Cardiac muscle cell (in vitro differentiated cells and primary cell): ENCODE measurements around the gene C3orf62. TPM values are rescaled to one million over a fixed set of nuclear protein-coding genes. Genes with fewer than 3 reads are reported as not detected.
"Not testable (repeated sequence)": the region's sequence is repeated elsewhere in the genome, so short reads cannot be mapped to it uniquely, and the experiment has no call there.

Experiments
- DNase-seq, 2 donors: peaks; one replicate each; pipeline versions ENCODE4 v3.0.0 to v3.0.0-alpha.2; 2010 to 2017; ENCODE audit warnings: low read depth in 1 of 2, low spot score in 1 of 2
- H3K27ac ChIP-seq: fragments of 200-600 bp; sonication (generic); 2 replicates; pipeline ENCODE4 v1.5.1; 2016
- H3K27me3 ChIP-seq: fragments of 200-600 bp; sonication (generic); 2 replicates; pipeline ENCODE4 v1.6.0; 2016; ENCODE audit warnings: control low read depth
- H3K36me3 ChIP-seq: fragments of 200-600 bp; sonication (generic); 2 replicates; pipeline ENCODE4 v1.5.1; 2016; ENCODE audit warnings: control low read depth
- H3K4me1 ChIP-seq: fragments of 200-600 bp; sonication (generic); 2 replicates; pipeline ENCODE4 v1.8.1; 2017; ENCODE audit warnings: low read depth, mild to moderate bottlenecking, mixed run types
- H3K4me3 ChIP-seq: fragments of 200-600 bp; sonication (generic); 2 replicates; pipeline ENCODE4 v1.5.1; 2016; ENCODE audit warnings: mild to moderate bottlenecking
- H3K9me3 ChIP-seq: fragments of 200-600 bp; sonication (generic); 2 replicates; pipeline ENCODE4 v1.5.1; 2017; ENCODE audit warnings: low read depth, mild to moderate bottlenecking, control low read depth
- CTCF ChIP-seq: IDR thresholded peaks from 2 replicates; pipeline ENCODE4 v1.5.1; 2012; ENCODE audit warnings: low read depth, mild to moderate bottlenecking, low read length
- polyA plus RNA-seq: library from polyadenylated mRNA; unstranded; fragments of >200 nt; fragmentation: Nextera tagmentation; extraction: Ambion mirVana; gene quantifications from 2 replicates; pipeline ENCODE4 v1.2.1, GENCODE V29; 2016
- total RNA-seq: library from RNA; depleted of rRNA; stranded (reverse); fragments of >200 nt; gene quantifications from 2 replicates; pipeline ENCODE4 v1.2.3, GENCODE V29; 2016

The C3orf62 gene
- total and polyA plus RNA-seq, 2 experiments from 2014 or later: 4.1 to 5.3 TPM

- no peak for TF ChIP-seq CTCF
- H3K27ac ChIP-seq: no peak overlapping the region
Measured at GRCh38 chr3:49222002-49222401, 55.0 kb downstream of the C3orf62 start.

DNA sequence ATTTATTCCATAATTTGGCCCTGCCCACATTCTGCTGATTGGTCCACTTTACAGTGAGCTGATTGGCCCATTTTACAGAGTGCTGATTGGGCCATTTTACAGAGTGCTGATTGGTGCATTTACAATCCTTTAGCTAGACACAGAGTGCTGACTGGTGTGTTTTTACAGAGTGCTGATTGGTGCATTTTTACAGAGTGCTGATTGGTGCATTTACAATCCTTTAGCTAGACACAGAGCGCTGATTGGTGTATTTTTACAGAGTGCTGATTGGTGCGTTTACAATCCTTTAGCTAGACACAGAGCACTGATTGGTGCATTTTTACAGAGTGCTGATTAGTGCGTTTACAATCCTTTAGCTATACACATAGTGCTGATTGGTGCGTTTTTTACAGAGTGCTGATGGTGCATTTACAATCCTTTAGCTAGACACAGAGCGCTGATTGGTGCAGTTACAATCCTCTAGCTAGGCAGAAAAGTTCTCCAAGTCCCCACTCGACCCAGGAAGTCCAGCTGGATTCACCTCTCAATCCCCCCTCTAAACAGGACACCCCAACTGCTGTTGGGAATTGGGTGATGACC, 56.0 kb downstream of the C3orf62 start:
- not testable (repeated sequence) for H3K27me3 ChIP-seq, DNase-seq, H3K4me1 ChIP-seq, H3K4me3 ChIP-seq, H3K9me3 ChIP-seq, H3K27ac ChIP-seq, H3K36me3 ChIP-seq

More at GRCh38 chr3:49222002-49222401, 55.0 kb downstream of the C3orf62 start:
- no peaks in the 10 kb centered on the region for H3K36me3 ChIP-seq
- no peaks in the 10 kb centered on the region for H3K4me1 ChIP-seq
- no peak for DNase-seq
- H3K4me3 ChIP-seq: no peak overlapping the region
- no peaks in the 10 kb centered on the region for H3K27me3 ChIP-seq
- H3K9me3 ChIP-seq: no peaks in the 10 kb centered on the region

GRCh38 chr3:49219132-49219531, 57.9 kb downstream of the C3orf62 start:
- Histone ChIP-seq H3K9me3 (no peaks in the 10 kb centered on the region), H3K27ac (no peak overlapping the region), H3K36me3 (no peaks in the 10 kb centered on the region), H3K27me3 (no peaks in the 10 kb centered on the region), H3K4me3 (no peak overlapping the region), H3K4me1 (no peaks in the 10 kb centered on the region)
- no peak for DNase-seq
- TF ChIP-seq CTCF: no peak

Other genes with a start within 250 kb of the C3orf62 start
- 155 and 186 TPM in 2 replicates for gene IMPDH2, start 247.8 kb downstream of the C3orf62 start, total RNA-seq
- 118 and 179 TPM in 2 replicates for gene IMPDH2, start 247.8 kb downstream of the C3orf62 start, polyA plus RNA-seq
- 94.4 and 116 TPM in 2 replicates for gene QRICH1, start 183.2 kb downstream of the C3orf62 start, total RNA-seq
- gene QRICH1, start 183.2 kb downstream of the C3orf62 start, polyA plus RNA-seq: 42.0 and 44.3 TPM in 2 replicates
- 277 and 345 TPM in 2 replicates for gene QARS1, start 172.5 kb downstream of the C3orf62 start, total RNA-seq
- gene QARS1, start 172.5 kb downstream of the C3orf62 start, polyA plus RNA-seq: 173 and 188 TPM in 2 replicates
- 103 and 122 TPM in 2 replicates for gene USP19, start 156.4 kb downstream of the C3orf62 start, total RNA-seq
- 50.5 and 61.8 TPM in 2 replicates for gene USP19, start 156.4 kb downstream of the C3orf62 start, polyA plus RNA-seq
- gene LAMB2, start 144.2 kb downstream of the C3orf62 start, total RNA-seq: 875 and 1,233 TPM in 2 replicates
- 615 and 708 TPM in 2 replicates for gene LAMB2, start 144.2 kb downstream of the C3orf62 start, polyA plus RNA-seq
- gene CCDC71, start 110.9 kb downstream of the C3orf62 start, total RNA-seq: 44.4 and 59.2 TPM in 2 replicates
- 0.39 and 0.56 TPM in 2 replicates for gene CCDC71, start 110.9 kb downstream of the C3orf62 start, polyA plus RNA-seq
- gene KLHDC8B, start 105.6 kb downstream of the C3orf62 start, total RNA-seq: 158 and 173 TPM in 2 replicates
- 162 and 188 TPM in 2 replicates for gene KLHDC8B, start 105.6 kb downstream of the C3orf62 start, polyA plus RNA-seq
- 11.2 and 22.7 TPM in 2 replicates for gene USP4, start 62.8 kb upstream of the C3orf62 start, total RNA-seq
- 30.1 and 55.1 TPM in 2 replicates for gene USP4, start 62.8 kb upstream of the C3orf62 start, polyA plus RNA-seq
- 328 and 360 TPM in 2 replicates for gene GPX1, start 81.1 kb upstream of the C3orf62 start, total RNA-seq
- 371 and 429 TPM in 2 replicates for gene GPX1, start 81.1 kb upstream of the C3orf62 start, polyA plus RNA-seq
- 461 and 522 TPM in 2 replicates for gene RHOA, start 134.7 kb upstream of the C3orf62 start, total RNA-seq
- gene RHOA, start 134.7 kb upstream of the C3orf62 start, polyA plus RNA-seq: 356 and 359 TPM in 2 replicates
- gene TCTA, start 135.2 kb upstream of the C3orf62 start, total RNA-seq: 12.1 and 26.7 TPM in 2 replicates
- gene TCTA, start 135.2 kb upstream of the C3orf62 start, polyA plus RNA-seq: 16.8 and 30.6 TPM in 2 replicates
- 37.3 and 67.2 TPM in 2 replicates for gene AMT, start 145.2 kb upstream of the C3orf62 start, total RNA-seq
- 105 and 138 TPM in 2 replicates for gene AMT, start 145.2 kb upstream of the C3orf62 start, polyA plus RNA-seq
- gene NICN1, start 152.1 kb upstream of the C3orf62 start, total RNA-seq: 6.2 and 21.1 TPM in 2 replicates
- 30.4 and 37.7 TPM in 2 replicates for gene NICN1, start 152.1 kb upstream of the C3orf62 start, polyA plus RNA-seq
- 185 and 194 TPM in 2 replicates for gene DAG1, start 193.0 kb upstream of the C3orf62 start, total RNA-seq
- gene DAG1, start 193.0 kb upstream of the C3orf62 start, polyA plus RNA-seq: 104 and 107 TPM in 2 replicates